Hippocampal formation (tissue), 2 donors: Measurements from ENCODE around the gene HS1BP3.

Experiments used
- DNase-seq, 2 donors: peaks; one replicate each; lab custom pipeline; 2025; lab: John Stamatoyannopoulos, UW

Gene HS1BP3

DNA sequence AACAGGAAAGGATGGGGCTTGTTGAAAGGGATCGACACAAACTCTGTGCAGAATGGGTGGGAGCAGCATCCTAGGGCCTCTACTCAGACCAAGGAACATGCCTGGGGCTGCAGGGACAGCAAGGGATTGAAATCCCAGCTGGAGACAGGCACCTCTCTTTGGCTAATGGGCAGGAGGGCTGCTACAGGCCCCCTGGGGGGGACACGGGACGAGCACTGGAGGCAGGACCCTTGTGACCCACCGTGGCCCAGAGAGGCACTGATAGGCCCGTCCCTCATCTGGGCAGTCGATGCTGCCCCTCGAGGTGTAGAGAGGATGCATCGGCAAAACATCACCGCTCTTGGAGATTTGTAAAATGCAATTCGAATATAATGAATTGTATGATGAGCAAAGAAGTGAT, 5.1 kb downstream of the HS1BP3 start:
- no peak for DNase-seq

DNA sequence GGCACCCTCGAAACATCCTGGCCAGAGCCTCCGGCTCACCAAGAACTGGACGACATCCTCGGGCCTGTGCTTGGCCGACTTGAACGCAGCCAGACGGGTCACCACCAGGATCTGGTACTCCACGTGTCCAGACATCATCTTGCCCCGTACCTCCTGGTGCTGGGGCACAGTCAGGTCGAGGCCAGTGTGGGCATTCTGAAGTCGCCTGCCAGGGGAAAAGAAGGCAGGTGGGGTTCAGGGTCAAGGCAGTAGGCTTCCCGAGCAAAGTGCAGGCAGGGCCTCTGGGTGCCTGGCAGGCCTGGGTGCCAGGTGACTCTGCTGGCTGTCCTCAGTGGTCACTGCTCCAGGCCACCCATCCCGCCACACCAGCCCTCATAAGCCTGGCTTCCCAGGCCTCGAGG, 5.6 kb downstream of the HS1BP3 start:
- DNase-seq = no peak

DNA sequence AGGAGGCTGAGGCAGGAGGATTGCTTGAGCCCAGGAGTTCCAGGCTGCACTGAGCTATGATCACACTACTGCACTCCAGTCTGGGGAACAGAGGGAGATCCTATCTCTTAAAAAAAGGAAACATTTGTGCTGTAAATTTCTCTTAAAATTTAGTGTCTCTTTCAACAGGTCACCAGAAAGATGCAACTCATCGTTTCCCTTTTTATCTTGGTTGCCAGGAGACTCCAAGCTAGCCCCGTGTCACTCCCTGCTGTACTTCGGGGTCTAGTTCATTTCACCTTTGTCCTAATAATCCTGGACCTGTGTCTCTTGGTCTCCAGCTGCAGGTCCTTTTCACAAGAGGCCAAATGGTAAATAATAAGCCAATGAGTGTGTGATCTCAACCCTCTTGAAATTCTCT, 7.1 kb downstream of the HS1BP3 start:
- no peak for DNase-seq

DNA sequence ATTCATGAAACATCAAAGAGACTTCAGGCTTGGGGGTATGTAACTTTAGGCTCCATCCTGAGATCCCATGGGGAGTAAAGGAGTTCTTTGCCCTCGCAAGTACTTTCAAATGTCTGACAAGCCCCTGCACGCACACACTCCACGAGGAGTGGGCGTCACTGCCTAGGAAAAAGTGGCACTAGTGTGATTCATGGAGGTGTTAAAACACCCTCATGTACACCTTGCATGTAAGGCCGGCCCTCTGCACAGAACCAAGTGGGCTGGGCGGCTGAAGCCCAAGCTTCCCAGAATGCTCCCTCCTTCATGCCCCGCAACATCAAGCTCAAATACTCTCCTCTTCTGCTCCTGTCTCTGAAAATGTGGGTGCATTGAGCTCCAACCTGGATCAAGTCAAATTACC, 7.8 kb downstream of the HS1BP3 start:
- no peak for DNase-seq

DNA sequence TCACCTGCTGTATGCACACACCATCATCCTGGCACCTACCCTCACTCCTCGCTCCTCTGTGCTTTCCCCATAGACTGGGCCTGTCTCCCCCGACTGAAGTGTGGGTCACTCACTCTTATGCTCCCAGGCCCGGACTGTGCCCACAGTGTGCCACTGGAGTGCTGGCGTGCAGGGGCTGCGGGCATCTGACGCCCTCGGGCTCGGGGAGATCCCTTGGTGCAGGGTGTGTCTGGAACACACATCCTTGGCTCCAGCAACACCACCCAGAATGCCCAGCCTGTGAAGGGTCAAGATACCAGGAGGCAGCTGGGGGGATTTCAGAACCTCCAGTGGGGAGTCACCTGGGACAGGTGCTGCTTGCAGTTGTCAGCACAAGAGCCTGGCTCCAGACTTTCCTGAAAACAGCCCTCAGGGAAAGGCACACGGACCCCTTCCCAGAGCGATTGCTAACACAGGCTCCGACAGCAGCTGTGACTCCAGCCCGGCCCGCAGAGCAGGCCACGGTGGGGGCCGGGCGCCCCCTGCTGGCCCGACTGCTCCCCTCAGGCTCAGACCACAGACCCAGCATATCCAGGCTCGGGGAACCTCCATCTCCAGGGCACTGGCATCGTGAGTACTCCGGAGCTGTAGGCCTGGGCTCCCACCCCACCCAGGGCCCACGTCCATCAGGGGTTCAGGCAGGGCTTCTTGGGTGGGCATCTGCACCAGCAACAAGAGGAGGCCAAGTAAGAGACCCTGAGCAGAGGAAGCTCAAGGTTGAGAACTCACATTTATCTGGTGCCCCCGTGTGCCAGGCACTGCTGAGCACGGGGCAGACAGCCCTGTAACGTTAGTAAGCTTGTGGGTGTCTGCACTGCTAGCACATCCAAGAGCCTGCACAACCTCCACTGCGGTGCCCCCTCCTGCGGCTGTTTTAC, 8.6 kb downstream of the HS1BP3 start:
- peak; percentile 71 for DNase-seq

DNA sequence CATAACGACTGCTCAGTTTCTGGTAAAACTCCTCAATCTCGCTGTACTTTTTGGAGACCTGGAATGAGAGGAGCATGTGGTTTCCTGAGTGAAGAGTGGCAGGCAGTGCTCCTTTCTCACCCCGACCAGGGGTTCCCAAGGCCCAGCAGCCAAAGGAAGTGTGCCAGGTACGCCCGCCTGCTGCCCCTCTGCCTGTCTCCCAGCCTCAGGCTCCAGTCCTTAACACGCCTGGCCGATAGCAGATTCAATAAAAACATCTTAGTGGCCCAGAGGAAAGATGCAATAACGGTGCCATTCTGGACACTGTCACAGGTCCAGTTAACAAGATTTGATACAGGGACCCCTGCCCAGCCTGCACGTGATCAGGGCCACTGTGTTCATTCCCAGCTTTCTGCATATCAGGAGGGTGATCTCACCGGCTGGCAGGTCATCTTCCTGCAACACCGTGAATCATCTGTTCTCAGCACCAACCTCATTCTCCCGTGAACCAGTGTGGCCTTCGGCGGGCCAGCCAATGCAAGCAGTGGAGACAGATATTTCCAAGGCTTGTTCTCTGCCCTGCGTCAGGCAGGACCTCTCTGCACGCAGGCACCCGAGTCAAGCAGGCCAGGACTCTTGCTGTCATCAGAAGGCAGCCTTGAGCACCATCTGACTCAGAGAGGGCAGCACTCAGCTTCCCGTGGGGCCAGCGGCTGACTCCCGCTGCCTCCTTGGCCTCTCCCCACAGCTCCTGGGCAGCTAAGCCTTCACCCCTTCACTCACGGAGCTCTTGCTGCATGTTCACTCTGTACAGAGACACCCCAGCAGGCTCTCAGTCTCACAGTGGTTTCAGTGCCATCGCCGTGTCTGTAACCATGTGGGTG, 9.5 kb downstream of the HS1BP3 start:
- no peak for DNase-seq

DNA sequence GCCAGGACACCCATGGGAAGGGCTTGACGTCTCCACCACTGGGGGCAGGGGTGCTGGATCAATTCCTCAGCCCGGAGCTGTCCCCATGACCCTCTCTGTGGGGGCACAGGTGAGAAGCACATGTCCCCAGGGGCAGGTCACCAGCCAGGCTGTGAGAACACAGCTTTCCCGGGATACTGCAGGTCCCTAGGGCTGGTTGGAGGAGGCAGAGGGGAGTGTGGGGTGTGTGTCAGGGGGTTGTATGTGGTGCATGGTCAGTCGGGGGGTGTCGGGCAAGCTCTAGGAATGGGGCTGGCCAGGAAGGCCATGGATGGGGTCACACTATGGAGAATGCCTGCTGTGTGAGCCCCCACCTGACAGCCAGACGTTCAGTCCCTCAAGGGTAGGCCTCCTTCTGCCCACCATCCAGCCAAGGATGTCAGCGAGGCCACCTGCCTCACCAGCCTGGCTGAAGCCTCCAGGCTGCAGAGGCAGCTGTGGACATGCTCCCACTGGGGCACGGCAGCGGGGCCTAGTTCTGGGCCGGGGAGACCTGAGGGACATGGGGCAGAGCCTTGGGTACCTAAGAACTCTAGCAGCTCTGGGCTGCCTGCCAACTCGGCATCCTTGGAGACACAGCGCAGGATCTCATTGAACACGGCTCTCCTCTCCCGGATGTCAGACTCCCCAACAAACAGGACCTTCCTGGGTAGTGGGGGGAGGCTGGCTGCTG, 10.3 kb downstream of the HS1BP3 start:
- DNase-seq = peak in 1 of 2 donors; percentile 11

DNA sequence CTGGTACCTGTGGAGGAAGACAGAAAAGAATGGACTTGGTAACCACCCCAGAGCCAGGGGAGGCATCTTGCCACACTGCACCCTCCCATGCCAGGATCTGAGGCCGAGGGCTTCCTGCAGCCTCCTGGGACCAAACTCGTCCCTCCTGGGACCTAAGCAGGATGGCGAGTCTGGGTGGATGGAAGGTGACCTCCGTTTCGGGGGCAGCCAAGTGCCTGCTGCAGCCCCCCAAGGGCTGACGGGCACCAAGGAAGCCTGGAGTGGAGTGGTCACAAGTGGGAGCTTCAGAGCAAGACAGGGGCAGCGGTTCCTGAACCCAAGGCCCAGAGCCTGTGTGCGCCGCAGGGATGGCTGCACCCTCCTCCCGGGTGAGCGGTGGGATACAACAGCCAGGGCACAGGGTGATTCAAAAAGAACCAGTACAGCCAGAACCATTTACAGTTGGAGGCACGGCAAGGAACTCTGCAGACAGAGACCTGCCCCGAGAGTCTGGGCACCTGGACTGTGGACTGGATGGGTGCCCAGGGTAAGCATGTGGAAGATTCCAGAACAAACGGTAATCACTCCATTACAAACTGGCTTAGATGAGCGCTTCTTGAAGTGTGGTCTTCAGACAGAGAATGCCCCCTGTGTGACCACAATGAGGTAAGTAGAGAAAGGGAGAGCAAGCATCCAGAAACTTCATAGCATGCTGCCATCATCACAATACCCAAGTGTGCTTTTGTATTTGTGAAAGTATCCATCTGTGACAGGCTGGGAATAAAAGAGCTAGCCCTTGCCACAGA, 12.1 kb downstream of the HS1BP3 start:
- DNase-seq = no peak

DNA sequence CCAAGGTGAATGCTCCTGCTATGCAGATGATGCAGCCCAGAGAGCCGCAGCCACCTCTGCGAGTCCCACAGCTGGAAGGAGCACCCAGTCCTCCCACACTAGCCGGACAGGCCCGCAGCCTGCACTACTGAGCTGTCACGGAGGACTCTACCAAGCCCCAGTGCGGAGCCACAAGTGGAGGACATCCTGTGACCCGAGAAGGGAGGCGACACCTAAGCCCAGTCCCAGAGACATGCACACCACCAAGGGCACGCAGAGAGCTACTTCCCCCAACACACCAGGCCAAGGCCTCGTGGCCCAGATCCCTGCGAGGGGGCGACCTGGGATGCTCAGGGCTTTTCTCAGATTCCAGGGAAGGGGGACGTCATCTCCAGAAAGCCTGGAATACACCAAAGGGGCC, 12.9 kb downstream of the HS1BP3 start:
- no peak for DNase-seq

DNA sequence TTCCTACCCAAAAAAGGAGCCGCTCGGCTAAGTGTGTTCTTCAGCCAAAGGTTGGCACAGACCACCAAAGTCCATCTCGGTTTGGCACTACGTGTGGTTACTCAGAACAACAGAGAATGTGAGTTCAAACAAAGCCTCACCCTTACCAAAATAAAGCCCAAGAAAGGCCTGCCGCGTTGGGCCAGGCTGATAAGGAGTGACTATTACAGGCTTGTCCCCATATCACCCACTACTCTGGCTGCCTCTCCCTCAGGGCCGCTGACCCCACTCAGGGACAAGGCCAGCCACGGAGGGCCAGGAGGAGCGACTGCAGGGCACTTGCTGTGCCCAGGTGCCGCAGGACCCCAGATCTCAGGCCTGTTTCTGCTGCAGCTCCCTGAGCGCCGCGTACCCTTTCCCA, 13.8 kb downstream of the HS1BP3 start:
- DNase-seq = no peak

DNA sequence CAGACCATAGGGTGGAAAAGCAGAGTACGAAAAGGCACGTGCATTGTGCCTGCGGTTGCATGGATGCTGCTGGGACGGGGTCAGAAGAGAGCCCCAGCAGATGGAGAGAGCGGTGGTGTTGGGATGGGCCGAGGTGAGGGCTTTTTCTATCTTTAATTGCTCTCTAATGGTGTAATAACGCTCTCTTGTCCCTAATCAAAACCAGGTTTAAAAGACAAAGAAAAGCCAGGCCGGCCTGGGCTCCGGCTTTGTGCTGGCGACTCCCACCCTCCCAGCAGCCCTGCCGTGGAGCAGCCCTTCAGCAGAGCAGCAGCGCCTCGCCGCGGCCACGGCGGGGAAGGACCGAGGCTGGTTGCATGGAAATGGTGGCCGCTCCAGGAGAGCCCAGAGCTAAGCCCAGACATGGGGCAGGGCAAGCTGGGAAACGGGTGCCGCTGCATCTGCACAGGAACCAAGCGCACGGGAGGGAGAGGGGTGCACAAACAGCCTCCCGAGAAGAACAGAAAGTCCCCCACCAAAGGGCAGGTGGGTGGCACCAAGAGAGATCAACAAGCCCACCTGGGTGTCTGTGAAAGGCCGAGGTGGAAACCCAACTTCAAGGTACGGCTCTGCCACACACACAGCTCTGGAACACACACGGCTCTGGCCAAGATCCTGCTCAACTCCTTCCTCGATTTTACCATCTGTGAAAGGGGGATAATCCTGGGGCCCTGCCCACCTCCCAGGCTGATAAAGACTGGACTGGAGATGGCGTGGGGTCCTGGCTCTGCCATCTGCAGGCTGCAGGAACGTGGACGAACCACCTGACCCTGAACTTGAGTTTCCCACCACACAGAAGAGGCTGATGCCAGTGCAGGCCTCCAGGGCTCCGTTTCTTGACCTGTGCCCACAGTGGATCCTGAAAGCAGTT, 15.0 kb downstream of the HS1BP3 start:
- DNase-seq = peak; percentile 77 to 87

DNA sequence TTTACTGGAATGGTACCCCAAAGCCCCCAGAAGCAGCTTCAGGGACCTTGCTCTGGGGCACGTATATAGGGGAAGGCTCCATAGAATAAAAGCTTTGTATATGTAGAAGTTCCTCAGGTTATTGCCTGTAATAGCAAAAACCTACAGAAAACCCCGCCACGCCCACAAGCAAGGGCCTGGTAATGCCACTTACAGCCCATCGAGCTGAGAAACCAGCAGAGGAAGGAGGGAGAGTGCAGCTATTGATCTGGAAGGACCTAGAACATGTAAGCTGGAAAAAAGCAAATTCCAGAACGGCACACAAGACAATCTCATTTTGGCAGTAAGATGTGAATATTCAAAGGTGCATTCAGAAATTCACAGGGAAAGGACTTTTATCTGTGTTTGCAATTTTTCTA, 15.8 kb downstream of the HS1BP3 start:
- DNase-seq = no peak

DNA sequence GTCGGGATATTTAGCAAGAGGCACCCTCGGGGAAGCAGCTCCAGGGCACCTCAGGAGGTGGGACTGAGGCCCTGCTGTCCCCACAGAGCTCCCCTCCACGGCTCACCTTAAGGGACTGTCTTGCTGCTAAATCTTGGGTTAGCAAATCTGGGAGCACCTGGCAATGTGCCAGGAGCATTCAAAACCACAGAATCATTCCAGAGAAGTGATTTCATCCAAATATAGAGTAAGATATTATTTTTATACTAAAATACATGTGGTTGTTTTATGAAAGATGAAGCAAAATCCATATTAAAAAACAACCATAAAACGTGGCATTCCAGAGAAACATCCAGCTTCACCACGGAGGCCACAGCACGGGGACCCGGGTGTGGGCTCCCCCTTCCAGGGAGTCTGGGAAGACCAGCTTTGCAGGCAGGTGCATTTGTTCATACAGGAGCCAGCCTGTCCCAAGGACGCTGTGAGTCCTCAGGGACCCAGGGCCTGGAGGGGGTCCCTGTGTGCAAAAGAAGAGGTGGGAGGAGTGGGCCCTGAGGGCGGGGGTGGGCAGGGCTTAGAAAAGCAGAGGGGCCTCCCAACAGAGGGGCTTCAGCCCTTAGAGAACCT, 16.3 kb downstream of the HS1BP3 start:
- no peak for DNase-seq

DNA sequence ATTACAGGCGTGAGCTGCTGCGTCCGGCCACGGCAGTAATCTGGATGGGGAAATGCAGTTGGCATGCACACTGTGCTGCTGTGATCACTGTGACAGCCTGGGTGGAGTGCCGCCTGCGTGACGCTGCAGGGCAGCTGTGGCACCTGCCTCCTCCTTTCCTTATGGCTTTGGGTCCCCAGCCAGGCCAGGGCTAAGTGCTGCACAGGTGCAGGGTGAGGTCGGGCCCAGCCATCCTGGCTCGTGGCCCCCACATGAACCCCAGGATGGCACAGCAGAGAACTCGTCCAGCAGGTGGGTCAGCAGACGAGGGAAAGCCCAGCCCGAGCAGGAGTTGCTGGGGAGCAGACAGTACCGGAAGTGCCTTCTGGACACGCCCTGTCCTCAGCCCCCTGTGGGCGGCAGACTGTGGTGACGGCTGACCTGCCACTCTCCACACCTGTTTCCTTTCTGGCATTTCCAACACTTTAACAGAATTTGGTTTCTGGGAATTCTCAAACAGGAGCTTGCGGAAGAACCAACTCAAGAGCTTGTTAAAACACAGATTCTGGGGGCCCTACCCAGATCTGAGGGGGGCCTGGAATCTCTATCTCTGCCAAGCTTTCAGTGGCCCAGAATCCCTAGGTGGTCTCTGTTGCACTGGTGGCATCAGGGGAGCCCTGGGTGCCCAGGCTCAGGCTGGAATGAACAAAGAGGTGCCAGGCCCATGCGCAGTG, 16.9 kb downstream of the HS1BP3 start:
- no peak for DNase-seq

DNA sequence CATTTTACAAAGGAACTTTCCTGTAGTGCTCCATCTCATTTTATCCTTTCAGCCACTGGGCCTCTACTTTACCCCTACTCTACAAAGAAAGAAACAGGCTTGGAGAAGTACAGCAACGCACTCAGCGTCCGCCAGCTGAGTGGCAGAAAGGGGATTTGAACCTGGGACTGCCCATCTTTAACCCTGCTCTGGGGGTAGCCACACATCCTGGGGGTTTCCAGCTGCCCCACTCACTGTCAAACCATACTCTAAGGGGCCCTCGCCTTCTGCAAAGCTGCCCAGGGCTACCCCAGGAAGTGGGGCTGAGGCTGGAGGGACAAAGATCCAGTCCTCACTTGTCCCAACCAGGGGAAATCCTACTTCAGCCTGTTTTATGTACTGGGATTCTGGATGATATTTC, 17.9 kb downstream of the HS1BP3 start:
- no peak for DNase-seq

DNA sequence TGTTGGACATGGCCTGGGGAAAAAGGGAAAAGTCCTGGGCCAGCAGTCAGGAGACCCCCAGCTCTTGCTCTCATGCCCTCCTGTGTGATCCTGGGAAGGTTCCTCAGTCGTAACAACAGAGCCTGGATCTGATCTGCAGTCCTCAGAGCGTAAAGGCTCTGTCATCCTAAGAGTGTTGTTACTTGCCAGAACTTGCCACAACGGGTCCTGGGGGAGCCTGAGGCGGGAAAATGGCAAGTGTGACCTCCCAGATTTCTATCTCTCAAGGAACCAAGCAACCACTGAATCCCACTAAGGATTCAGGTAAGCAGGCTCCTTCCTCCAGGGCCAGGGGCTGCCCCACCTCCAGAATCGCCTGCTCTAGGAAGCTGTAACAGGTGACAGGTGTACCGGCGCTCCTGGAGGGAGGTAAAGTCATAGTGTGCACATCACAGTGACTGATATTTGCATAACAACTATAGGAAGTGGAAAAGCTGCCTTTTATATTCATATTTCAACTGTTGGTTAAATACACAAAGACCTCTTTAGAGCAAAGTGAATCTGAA, 18.4 kb downstream of the HS1BP3 start:
- no peak for DNase-seq

DNA sequence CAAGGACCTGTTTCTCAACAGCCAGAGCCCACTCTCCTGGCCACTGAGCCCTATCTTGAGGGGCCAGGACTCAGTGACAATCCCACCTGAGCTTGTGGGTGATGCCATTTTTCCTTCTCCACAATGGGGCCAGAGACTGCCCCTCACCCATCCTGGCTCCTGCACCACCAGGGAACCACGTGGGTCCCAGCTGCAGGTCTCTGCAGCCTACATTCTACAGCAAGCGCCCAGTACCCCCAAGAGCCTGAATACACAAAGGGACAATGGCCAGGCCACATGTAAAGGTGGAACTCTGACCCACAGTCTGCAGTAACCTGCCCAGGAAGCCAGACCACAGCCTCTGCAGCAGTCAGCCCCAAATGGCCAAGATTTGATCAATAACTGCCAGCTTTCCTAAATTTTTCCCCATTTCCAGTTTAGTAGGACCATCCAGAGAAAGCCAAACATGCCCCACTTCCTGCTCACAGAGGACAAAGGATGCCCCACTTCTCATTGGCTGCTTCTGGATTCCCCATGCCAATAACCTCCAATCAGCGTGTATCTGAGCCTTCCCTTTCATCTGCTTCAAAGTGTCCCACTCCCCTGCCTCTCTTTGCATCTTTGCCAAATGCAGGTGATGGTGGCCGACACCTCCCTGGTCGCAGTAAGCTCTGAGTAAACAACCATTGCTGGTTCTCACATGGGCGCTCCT, 19.1 kb downstream of the HS1BP3 start:
- no peak for DNase-seq

DNA sequence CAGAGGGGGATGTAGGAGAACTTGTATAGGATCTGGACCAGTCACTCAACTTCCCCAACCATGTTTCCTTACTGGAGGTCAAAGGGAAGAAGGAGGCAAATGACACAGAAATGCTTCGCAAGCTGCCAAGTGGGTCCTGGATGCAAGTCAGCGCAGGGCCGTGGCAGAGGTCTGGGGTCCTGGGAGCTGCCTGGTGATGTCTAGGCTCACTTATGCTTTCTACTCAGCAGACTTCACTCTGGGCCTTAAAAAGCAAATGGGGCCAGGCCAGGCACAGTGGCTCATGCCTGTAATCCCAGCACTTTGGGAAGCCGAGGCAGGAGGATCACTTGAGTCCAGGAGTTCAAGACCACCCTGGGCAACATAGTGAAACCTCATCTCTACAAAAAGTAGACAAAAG, 19.9 kb downstream of the HS1BP3 start:
- no peak for DNase-seq
